Ammon's horn (tissue), 1 donor: ENCODE results near the gene FAM240A.

Experiments
- DNase-seq: peaks from one replicate; pipeline ENCODE4 v3.0.0-alpha.2; 2016; ENCODE audit warnings: low spot score

The FAM240A gene

GRCh38 chr3:46662771-46663551 is 50.6 kb downstream of the FAM240A start:
- DNase-seq: peak; percentile 79

GRCh38 chr3:46663591-46664135 is 51.3 kb downstream of the FAM240A start:
- peak; percentile 8 for DNase-seq

GRCh38 chr3:46664188-46664970 is 52.1 kb downstream of the FAM240A start:
- DNase-seq: peak; percentile 8

GRCh38 chr3:46664971-46665762 is 52.8 kb downstream of the FAM240A start:
- DNase-seq: peak; percentile 1

- peak; percentile 6 for DNase-seq
Observed at GRCh38 chr3:46665763-46666452, 53.6 kb downstream of the FAM240A start.

- no peak for DNase-seq
Observed at GRCh38 chr3:46666453-46666845, 54.1 kb downstream of the FAM240A start.

- no peak for DNase-seq
Observed at GRCh38 chr3:46667061-46667621, 54.8 kb downstream of the FAM240A start.

GRCh38 chr3:46667657-46668056 is 55.3 kb downstream of the FAM240A start:
- no peak for DNase-seq

- no peak for DNase-seq
Observed at GRCh38 chr3:46668116-46668515, 55.8 kb downstream of the FAM240A start.

GRCh38 chr3:46668591-46668990 is 56.3 kb downstream of the FAM240A start:
- DNase-seq: no peak

- DNase-seq: no peak
Observed at GRCh38 chr3:46669191-46669999, 57.1 kb downstream of the FAM240A start.

GRCh38 chr3:46670000-46670890 is 57.9 kb downstream of the FAM240A start:
- no peak for DNase-seq

GRCh38 chr3:46670891-46671427 is 58.6 kb downstream of the FAM240A start:
- no peak for DNase-seq

- no peak for DNase-seq
Observed at GRCh38 chr3:46671541-46672348, 59.4 kb downstream of the FAM240A start.

GRCh38 chr3:46672349-46672695 is 60.0 kb downstream of the FAM240A start:
- no peak for DNase-seq

- no peak for DNase-seq
Observed at GRCh38 chr3:46673151-46674030, 61.1 kb downstream of the FAM240A start.
